ENCODE data around the gene SNAPC2. TPM values are rescaled to one million over a fixed set of nuclear protein-coding genes. Genes with fewer than 3 reads are reported as not detected.

The SNAPC2 gene
- total and polyA plus RNA-seq, 12 donors: 8.2 to 38.2 (median 20.9) TPM

- DNase-seq: peak in 3 of 7 donors; percentile 35 to 81 (median 47)
- H3K4me3 ChIP-seq: peak within 1 kb of the TSS in 1 of 4 donors; percentile 23
- WGBS, 4 donors: 1 to 2% (median 1%) methylated on average over 16 to 88 of the region's 88 CpGs
- H3K9me3 ChIP-seq (replicated peaks in 1 of 3): no peaks in the 10 kb centered on the region
- H3K4me1 ChIP-seq (replicated peaks in 1 of 2): peaks cover 10 to 19% of the 10 kb centered on the region in 2 donors
- TF ChIP-seq POLR2A (IDR thresholded peaks at IDR 0.05) (no peak), CTCF (IDR thresholded peaks at IDR 0.05) (no peak)
- no peaks in the 10 kb centered on the region for H3K36me3 ChIP-seq (replicated peaks in 1 of 2)
- intact Hi-C loops (cut with DNase I): no loop called here
- peaks cover 29% of the 10 kb centered on the region for H3K27me3 ChIP-seq
- H3K27ac ChIP-seq: no peak within 1 kb of the TSS
Observed at GRCh38 chr19:7874076-7874896, 45.9 kb upstream of the SNAPC2 start, which contains the start of gene PRR36. Gene PRR36, minus strand, starts transcription at chr19:7874390. Its CDS starts 701 bp downstream, at chr19:7873689.

- intact Hi-C loops (cut with DNase I): no loop called here
- DNase-seq: peak in 1 of 7 donors; percentile 24
- Histone ChIP-seq H3K4me1 (replicated peaks in 1 of 2) (peaks cover 6 to 13% of the 10 kb centered on the region in 2 donors), H3K36me3 (replicated peaks in 1 of 2) (no peaks in the 10 kb centered on the region), H3K4me3 (no peak overlapping the region), H3K27ac (no peak overlapping the region), H3K27me3 (peaks cover 29% of the 10 kb centered on the region), H3K9me3 (replicated peaks in 1 of 3) (no peaks in the 10 kb centered on the region)
- TF ChIP-seq POLR2A (IDR thresholded peaks at IDR 0.05) (no peak), CTCF (IDR thresholded peaks at IDR 0.05) (no peak)
- 28 to 49% (median 45%) methylated on average over 8 to 12 of the region's 12 CpGs for WGBS, 4 donors
Observed at GRCh38 chr19:7874897-7875273, 45.3 kb upstream of the SNAPC2 start.

- no peak for DNase-seq
- no peak overlapping the region for H3K4me3 ChIP-seq
- H3K4me1 ChIP-seq (replicated peaks in 1 of 2): peaks cover 2 to 3% of the 10 kb centered on the region in 2 donors
- intact Hi-C loops (cut with DNase I): no loop called here
- WGBS, 4 donors: 63 to 74% (median 71%) methylated on average over 6 of the region's 6 CpGs
- H3K36me3 ChIP-seq (replicated peaks in 1 of 2): no peaks in the 10 kb centered on the region
- TF ChIP-seq CTCF (IDR thresholded peaks at IDR 0.05) (no peak), POLR2A (IDR thresholded peaks at IDR 0.05) (no peak)
- H3K27me3 ChIP-seq: peaks cover 28% of the 10 kb centered on the region
- no peaks in the 10 kb centered on the region for H3K9me3 ChIP-seq (replicated peaks in 1 of 3)
- no peak overlapping the region for H3K27ac ChIP-seq
Observed at GRCh38 chr19:7877249-7877836, 42.8 kb upstream of the SNAPC2 start.

DNA sequence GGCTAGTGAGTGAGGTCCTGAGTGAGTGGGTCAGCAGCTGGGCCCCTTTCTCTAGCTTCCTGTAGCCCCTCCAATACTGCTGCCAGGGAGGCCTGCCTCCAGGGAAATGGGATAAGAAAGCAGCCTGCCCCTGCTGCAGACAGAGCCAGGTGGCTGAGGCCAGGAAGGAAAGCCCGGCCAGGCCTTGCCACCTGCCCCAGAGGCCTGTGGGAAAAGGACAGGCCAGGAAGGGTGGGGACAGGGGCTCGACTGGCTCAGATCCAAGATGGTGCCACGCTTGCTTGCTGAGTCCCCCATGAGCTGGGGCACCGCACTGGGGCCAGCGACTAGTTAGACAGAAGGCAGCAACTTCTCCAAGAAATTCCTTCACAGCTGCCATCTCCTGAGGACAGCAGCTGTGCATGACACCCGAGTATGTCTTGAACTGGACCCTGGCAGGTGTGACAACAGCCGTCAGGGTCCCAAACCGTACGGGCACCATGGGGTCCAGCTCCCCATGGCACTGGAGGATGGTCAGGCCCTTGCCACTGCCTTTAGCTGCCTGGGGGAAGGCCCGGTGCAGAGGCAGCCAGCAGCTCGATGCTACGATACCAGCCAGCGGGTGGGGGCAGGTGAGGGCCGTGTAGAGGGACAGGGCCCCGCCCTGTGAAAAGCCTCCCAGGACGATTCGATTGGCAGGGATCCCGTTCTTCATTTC, 40.9 kb upstream of the SNAPC2 start:
- no peak overlapping the region for H3K27ac ChIP-seq
- H3K36me3 ChIP-seq (replicated peaks in 1 of 2): no peaks in the 10 kb centered on the region
- no peak for DNase-seq
- WGBS, 4 donors: 63 to 71% (median 66%) methylated on average over 13 to 18 of the region's 18 CpGs
- H3K27me3 ChIP-seq: peaks cover 11% of the 10 kb centered on the region
- no peaks in the 10 kb centered on the region for H3K9me3 ChIP-seq (replicated peaks in 1 of 3)
- intact Hi-C loops (cut with DNase I): no loop called here
- TF ChIP-seq POLR2A (IDR thresholded peaks at IDR 0.05) (no peak), CTCF (IDR thresholded peaks at IDR 0.05) (no peak)
- no peaks in the 10 kb centered on the region for H3K4me1 ChIP-seq (replicated peaks in 1 of 2)
- H3K4me3 ChIP-seq: no peak overlapping the region

Data from adrenal gland (tissue), 12 donors.